ENCODE results near the gene COLGALT1.

COLGALT1 gene

DNA sequence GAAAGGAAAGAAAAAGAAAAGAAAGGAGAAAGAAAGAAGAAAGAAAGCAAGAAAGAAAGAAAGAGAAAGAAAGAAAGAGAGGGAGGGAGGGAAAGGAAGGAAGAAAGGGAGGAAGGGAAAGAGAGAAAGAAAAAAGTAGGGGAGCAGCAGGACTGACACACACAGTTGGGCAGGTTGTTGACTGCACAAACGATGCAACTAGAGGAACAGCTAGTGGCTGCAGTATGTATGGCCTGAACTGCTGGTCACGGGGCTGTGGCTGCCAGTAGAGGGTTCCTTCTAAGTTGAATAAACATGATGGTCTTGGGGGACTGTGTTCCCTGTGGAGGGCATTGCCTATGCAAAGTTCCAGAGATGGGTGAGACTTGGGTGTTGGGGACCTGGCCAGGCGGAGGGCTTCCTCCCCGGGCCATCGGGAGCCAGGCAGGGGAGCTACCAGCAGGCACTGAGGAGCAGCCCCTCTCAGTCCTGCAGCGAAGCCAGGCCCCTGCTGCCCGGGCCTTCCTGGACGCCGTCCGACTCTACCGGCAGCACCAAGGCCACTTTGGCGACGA lies 16.7 kb upstream of the COLGALT1 start:
- H3K4me1 ChIP-seq (ENCODE audit: control insufficient read depth, insufficient read depth, low read length), result peaks cover 10% of the 10 kb centered on the region
- H3K4me3 ChIP-seq (ENCODE audit: low read length), result no peak overlapping the region
- H3K27me3 ChIP-seq (ENCODE audit: control insufficient read depth, insufficient read depth, low read length), result no peaks in the 10 kb centered on the region
- no peaks in the 10 kb centered on the region for H3K9me3 ChIP-seq (ENCODE audit: control insufficient read depth, low read length)
- H3K36me3 ChIP-seq (ENCODE audit: control insufficient read depth, insufficient read depth, low read length), result no peaks in the 10 kb centered on the region
- H3K9ac ChIP-seq (ENCODE audit: low read length), result no peak overlapping the region

DNA sequence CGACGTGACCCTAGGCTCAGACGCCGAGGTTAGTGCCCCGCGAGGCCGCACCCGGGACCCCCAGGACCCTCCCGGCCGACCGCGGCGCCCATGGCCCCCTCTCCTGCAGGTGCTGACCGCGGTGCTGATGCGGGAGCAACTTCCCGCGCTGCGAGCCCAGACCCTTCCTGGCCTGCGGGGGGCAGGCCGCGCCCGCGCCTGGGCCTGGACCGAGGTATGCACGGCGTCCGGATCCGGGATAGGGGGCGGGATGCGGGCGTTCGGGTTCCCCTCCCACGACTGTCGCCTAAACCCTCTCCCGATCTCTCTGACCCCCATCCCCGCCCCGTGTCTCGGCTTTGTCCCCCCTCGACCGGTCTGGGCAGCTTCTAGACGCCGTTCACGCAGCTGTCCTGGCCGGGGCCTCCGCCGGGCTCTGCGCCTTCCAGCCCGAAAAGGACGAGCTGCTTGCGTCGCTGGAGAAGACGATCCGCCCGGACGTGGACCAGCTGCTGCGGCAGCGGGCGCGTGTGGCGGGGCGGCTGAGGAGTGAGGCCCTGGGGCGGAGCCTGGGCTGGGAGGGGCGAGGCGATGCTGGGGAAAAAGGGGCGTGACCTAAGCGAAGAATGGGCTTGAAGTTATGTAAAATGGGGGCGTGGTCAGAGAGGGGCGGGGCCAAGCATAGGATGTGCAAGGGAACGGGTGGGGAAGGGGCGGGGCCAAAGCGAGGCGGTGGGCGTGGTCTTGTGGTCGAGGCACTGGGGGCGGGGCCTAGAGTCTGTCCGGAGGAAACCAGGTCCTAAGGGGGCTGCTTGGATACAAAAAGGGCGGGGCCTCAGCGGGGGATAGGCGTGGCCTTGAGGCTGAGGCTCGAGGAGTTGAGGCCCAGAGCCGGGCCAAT lies 16.0 kb upstream of the COLGALT1 start:
- H3K36me3 ChIP-seq (ENCODE audit: control insufficient read depth, insufficient read depth, low read length), result no peaks in the 10 kb centered on the region
- H3K27me3 ChIP-seq (ENCODE audit: control insufficient read depth, insufficient read depth, low read length), result no peaks in the 10 kb centered on the region
- H3K9me3 ChIP-seq (ENCODE audit: control insufficient read depth, low read length), result no peaks in the 10 kb centered on the region
- no peak overlapping the region for H3K4me3 ChIP-seq (ENCODE audit: low read length)
- H3K4me1 ChIP-seq (ENCODE audit: control insufficient read depth, insufficient read depth, low read length), result peaks cover 10% of the 10 kb centered on the region
- H3K9ac ChIP-seq (ENCODE audit: low read length), result no peak overlapping the region

DNA sequence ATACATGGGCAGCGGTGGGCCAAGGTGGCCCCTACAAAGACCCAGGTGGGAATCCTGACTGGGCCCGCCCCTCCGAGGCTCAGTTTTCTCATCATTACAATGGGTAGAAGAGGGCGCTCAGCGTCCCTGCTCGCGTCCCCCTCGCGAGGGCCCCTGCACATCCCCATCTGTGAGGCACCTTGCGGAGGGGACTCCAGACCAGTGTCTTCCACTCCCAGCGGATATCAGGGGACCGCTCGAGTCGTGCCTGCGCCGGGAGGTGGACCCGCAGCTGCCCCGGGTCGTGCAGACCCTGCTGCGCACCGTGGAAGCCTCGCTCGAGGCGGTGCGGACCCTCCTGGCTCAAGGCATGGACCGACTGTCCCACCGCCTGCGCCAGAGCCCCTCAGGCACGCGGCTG lies 15.3 kb upstream of the COLGALT1 start:
- Histone ChIP-seq H3K4me3 (ENCODE audit: low read length) (no peak overlapping the region), H3K9me3 (ENCODE audit: control insufficient read depth, low read length) (no peaks in the 10 kb centered on the region), H3K36me3 (ENCODE audit: control insufficient read depth, insufficient read depth, low read length) (no peaks in the 10 kb centered on the region), H3K9ac (ENCODE audit: low read length) (no peak overlapping the region), H3K27me3 (ENCODE audit: control insufficient read depth, insufficient read depth, low read length) (no peaks in the 10 kb centered on the region), H3K4me1 (ENCODE audit: control insufficient read depth, insufficient read depth, low read length) (peaks cover 10% of the 10 kb centered on the region)

DNA sequence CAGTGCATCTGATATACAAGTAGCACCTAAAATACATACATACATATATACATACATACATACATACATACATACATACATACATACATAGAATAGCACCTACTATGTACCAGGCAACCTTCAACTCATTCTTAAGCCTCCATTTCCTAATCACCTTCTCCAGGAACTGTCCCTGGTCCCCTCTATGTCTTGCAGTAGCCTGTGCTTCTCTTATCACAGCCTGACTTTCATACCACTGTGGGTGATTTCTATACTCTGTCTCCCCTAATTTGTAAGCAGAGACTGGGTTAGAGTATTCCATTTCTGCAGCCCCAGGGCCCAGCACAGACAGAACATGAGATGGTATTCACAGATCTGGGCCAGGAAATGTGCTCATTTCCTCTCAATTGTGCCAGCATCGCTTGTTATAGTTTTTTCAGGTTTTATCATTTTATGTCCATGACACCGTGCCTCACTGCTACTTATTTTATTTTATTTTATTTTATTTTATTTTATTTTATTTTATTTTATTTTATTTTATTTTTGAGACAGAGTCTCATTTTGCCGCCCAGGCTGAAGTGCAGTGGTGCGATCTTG lies 14.2 kb upstream of the COLGALT1 start:
- H3K27me3 ChIP-seq (ENCODE audit: control insufficient read depth, insufficient read depth, low read length), result no peaks in the 10 kb centered on the region
- H3K4me3 ChIP-seq (ENCODE audit: low read length), result no peak overlapping the region
- H3K9me3 ChIP-seq (ENCODE audit: control insufficient read depth, low read length), result no peaks in the 10 kb centered on the region
- peaks cover 14% of the 10 kb centered on the region for H3K4me1 ChIP-seq (ENCODE audit: control insufficient read depth, insufficient read depth, low read length)
- no peak overlapping the region for H3K9ac ChIP-seq (ENCODE audit: low read length)
- no peaks in the 10 kb centered on the region for H3K36me3 ChIP-seq (ENCODE audit: control insufficient read depth, insufficient read depth, low read length)

DNA sequence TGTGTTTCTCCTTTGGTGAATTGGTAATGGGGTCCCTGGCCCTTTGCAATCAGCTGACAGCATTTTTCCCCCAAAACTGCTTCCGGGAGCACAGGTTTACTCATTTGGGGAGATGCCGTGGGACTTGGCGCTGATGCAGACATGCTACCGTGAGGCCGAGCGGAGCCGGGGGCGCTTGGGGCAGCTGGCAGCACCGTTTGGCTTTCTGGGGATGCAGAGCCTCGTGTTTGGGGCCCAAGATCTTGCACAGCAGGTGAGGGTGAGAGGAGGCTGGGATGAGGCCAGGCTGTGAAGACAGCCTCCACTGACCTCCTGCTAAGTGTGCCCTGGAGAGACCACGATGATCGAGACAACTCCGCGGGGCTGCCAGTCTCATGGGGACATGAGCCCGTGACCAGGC lies 13.4 kb upstream of the COLGALT1 start:
- H3K9me3 ChIP-seq (ENCODE audit: control insufficient read depth, low read length), result no peaks in the 10 kb centered on the region
- H3K4me3 ChIP-seq (ENCODE audit: low read length), result no peak overlapping the region
- no peaks in the 10 kb centered on the region for H3K36me3 ChIP-seq (ENCODE audit: control insufficient read depth, insufficient read depth, low read length)
- H3K9ac ChIP-seq (ENCODE audit: low read length), result no peak overlapping the region
- H3K27me3 ChIP-seq (ENCODE audit: control insufficient read depth, insufficient read depth, low read length), result no peaks in the 10 kb centered on the region
- H3K4me1 ChIP-seq (ENCODE audit: control insufficient read depth, insufficient read depth, low read length), result peaks cover 14% of the 10 kb centered on the region

DNA sequence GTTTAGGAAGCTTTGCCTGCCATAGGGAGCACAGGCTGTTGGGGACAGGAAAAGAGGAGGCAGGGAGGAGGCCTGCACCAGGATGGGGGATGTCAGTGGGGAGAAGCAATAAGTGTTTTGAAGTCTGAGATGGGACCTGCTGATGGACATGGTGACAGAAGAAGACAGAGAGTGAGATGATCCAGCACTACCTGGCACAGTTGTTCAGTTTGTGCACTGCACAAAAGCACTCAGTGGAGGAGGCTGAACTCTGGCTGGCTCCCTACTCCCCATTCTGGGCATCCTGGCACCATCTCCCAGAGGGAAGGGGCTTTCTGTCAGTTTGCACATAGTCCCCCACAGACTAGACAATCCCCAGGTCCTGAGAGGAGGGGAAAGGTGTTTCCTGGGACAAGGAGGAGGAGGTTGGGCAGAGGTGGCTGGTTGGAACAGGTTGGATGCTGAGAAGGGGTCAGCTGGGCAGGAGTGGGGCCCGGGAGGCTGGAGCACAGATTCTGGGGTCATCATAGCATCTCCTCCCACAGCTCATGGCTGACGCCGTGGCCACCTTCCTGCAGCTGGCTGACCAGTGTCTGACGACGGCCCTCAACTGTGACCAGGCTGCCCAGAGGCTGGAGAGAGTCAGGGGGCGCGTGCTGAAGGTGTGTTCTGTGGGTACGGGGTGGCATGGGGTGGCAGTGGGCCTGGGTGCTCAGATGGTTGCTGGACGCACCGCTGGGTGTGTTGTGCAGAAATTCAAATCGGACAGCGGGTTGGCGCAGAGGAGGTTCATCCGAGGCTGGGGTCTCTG lies 12.5 kb upstream of the COLGALT1 start:
- no peaks in the 10 kb centered on the region for H3K27me3 ChIP-seq (ENCODE audit: control insufficient read depth, insufficient read depth, low read length)
- H3K36me3 ChIP-seq (ENCODE audit: control insufficient read depth, insufficient read depth, low read length), result no peaks in the 10 kb centered on the region
- H3K9ac ChIP-seq (ENCODE audit: low read length), result no peak overlapping the region
- H3K9me3 ChIP-seq (ENCODE audit: control insufficient read depth, low read length), result no peaks in the 10 kb centered on the region
- no peak overlapping the region for H3K4me3 ChIP-seq (ENCODE audit: low read length)
- peaks cover 14% of the 10 kb centered on the region for H3K4me1 ChIP-seq (ENCODE audit: control insufficient read depth, insufficient read depth, low read length)

DNA sequence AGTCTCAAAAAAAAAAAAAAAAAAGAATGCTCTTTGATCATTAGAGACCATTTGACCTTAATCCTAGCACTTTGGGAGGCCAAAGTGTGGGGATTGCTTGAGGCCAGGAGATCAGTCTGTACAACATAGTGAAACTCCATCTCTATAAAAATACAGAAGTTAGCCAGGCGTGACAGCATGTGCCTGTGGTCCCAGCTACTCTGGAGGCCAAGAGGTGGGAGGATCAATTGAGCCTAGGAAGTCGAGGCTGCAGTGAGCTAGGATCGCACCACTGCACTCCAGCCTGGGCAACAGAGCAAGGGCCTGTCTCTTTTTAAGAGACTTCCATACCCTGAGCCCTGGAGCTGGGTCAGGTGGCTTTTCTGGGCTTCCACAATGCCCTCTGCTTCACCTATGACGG lies 11.5 kb upstream of the COLGALT1 start:
- no peaks in the 10 kb centered on the region for H3K9me3 ChIP-seq (ENCODE audit: control insufficient read depth, low read length)
- no peaks in the 10 kb centered on the region for H3K27me3 ChIP-seq (ENCODE audit: control insufficient read depth, insufficient read depth, low read length)
- no peak overlapping the region for H3K4me3 ChIP-seq (ENCODE audit: low read length)
- H3K36me3 ChIP-seq (ENCODE audit: control insufficient read depth, insufficient read depth, low read length), result no peaks in the 10 kb centered on the region
- H3K9ac ChIP-seq (ENCODE audit: low read length), result no peak overlapping the region
- H3K4me1 ChIP-seq (ENCODE audit: control insufficient read depth, insufficient read depth, low read length), result peaks cover 9% of the 10 kb centered on the region

DNA sequence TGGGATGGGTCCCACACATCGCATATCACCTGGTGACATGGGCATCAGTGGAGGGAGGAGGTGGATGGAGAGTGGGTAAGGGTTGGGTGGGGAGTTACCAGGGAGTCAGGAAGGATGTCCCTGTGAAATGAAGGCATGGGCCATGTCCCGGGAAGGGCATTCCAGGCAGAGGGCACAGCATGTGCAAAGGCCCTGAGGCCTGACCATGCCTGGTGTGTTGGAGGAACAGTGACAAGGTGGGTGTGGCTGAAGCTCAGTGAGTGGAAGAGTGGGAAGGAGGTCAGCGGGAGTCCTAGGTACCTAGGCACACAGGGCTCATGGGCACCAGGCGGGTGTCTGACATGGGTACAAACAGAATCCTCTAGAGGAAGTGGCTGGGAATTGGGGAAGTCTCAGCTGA lies 11.0 kb upstream of the COLGALT1 start:
- H3K9me3 ChIP-seq (ENCODE audit: control insufficient read depth, low read length), result no peaks in the 10 kb centered on the region
- H3K4me3 ChIP-seq (ENCODE audit: low read length), result no peak overlapping the region
- peaks cover 5% of the 10 kb centered on the region for H3K4me1 ChIP-seq (ENCODE audit: control insufficient read depth, insufficient read depth, low read length)
- no peaks in the 10 kb centered on the region for H3K27me3 ChIP-seq (ENCODE audit: control insufficient read depth, insufficient read depth, low read length)
- H3K36me3 ChIP-seq (ENCODE audit: control insufficient read depth, insufficient read depth, low read length), result no peaks in the 10 kb centered on the region
- H3K9ac ChIP-seq (ENCODE audit: low read length), result no peak overlapping the region

DNA sequence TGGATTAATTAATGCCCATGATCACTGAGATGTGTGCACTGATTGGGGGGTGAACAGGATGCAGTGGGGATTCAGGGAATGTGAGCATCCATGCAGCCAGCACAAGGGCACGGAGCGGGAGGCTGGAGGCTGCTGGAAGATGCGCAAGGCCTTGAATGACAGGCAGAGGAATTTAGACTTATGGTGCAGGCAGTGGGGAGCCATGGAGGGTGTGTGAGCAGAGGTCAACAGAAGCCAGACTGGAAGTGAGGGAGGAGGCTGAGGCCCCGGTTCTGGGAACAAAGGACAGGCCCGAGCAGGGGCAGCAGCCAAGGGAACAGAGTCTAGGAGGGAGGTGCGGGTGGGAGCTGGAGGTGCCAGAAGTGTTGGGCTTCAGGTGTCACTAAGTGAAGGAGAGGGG lies 7.3 kb upstream of the COLGALT1 start:
- Histone ChIP-seq H3K9ac (ENCODE audit: low read length) (no peak overlapping the region), H3K4me1 (ENCODE audit: control insufficient read depth, insufficient read depth, low read length) (peaks cover 4% of the 10 kb centered on the region), H3K27me3 (ENCODE audit: control insufficient read depth, insufficient read depth, low read length) (no peaks in the 10 kb centered on the region), H3K4me3 (ENCODE audit: low read length) (no peak overlapping the region), H3K9me3 (ENCODE audit: control insufficient read depth, low read length) (no peaks in the 10 kb centered on the region), H3K36me3 (ENCODE audit: control insufficient read depth, insufficient read depth, low read length) (no peaks in the 10 kb centered on the region)

DNA sequence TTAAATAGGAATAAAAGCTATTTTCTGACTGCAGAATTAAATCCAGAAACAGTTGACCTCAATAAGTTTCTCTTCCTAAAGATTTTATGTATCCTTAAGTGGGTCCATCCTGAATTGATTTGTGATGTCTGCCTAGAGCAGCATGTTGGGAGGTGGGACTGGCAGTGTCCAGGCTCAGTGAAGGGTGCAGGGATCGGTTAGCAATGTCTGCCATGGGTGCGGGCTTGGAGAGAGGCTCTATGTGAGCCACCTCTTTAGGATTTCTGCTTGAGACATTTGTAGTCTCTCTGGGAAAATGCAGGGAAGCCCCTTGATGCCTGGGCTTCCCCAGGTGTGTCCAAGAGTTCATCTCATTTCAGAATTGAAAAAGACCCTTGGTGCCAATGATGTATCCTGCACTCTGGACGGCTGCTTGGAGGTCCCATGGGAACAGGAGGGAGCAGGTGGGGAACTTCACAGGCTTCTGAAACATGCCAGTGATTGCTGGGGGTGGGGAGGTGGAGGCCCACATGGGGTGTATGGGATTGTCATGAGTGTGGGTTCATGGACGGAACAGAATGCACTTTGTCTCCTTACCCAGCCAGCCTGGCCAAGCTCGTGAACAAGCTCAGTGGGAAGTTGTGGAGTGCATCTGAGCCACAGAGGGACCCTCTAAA lies 6.2 kb upstream of the COLGALT1 start:
- no peak overlapping the region for H3K9ac ChIP-seq (ENCODE audit: low read length)
- H3K4me1 ChIP-seq (ENCODE audit: control insufficient read depth, insufficient read depth, low read length), result peaks cover 4% of the 10 kb centered on the region
- H3K4me3 ChIP-seq (ENCODE audit: low read length), result no peak overlapping the region
- H3K27me3 ChIP-seq (ENCODE audit: control insufficient read depth, insufficient read depth, low read length), result no peaks in the 10 kb centered on the region
- H3K9me3 ChIP-seq (ENCODE audit: control insufficient read depth, low read length), result no peaks in the 10 kb centered on the region
- no peaks in the 10 kb centered on the region for H3K36me3 ChIP-seq (ENCODE audit: control insufficient read depth, insufficient read depth, low read length)

DNA sequence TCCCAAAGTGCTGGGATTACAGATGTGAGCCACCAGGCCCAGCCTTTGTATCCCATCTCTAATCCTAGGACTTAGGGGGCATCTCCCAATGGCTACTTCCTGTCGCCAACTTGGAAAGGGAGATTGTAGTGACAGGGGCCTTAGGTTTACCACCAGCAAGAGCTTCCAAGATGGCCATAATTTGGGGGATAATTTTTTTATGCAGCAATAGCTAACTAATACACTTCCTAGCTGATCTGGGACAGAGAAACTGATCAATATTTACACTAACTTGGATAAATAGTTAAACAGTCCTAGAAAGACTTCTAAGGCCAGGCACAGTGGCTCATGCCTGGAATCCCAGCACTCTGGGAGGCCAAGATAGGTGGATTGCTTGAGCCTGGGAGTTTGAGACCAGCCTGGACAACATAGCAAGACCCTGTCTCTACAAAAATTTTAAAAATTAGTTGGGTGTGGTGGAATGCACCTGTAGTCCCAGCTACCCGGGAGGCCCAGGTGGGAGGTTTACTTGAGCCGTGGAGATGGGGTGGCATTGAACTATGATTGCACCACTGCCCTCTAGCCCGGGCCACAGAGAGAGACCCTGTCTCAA lies 5.3 kb upstream of the COLGALT1 start:
- no peak overlapping the region for H3K9ac ChIP-seq (ENCODE audit: low read length)
- no peaks in the 10 kb centered on the region for H3K9me3 ChIP-seq (ENCODE audit: control insufficient read depth, low read length)
- H3K4me3 ChIP-seq (ENCODE audit: low read length), result no peak overlapping the region
- no peaks in the 10 kb centered on the region for H3K36me3 ChIP-seq (ENCODE audit: control insufficient read depth, insufficient read depth, low read length)
- peaks cover 7% of the 10 kb centered on the region for H3K4me1 ChIP-seq (ENCODE audit: control insufficient read depth, insufficient read depth, low read length)
- no peaks in the 10 kb centered on the region for H3K27me3 ChIP-seq (ENCODE audit: control insufficient read depth, insufficient read depth, low read length)

Measured in mucosa of stomach (tissue), 1 donor.